HAP-1 (cell line): ENCODE measurements around the gene COA8.
"Not testable (repeated sequence)": the region's sequence is repeated elsewhere in the genome, so short reads cannot be mapped to it uniquely, and the experiment has no call there.

Experiments used
- DNase-seq, 2 experiments: peaks; one replicate each; pipeline ENCODE4 v3.0.0-alpha.2; 2016 to 2020; ENCODE audit warnings: low spot score in 2 of 2
- H3K27me3 ChIP-seq: fragments of 250-450 bp; sonication (Bioruptor Pico); 2 replicates; pipeline ENCODE4 v1.5.1; 2020; ENCODE audit warnings: low read depth, mild to moderate bottlenecking, moderate library complexity
- H3K36me3 ChIP-seq: fragments of 250-450 bp; sonication (Bioruptor Pico); replicated peaks from 2 replicates; pipeline ENCODE4 v1.5.1; 2020; ENCODE audit warnings: mild to moderate bottlenecking
- H3K4me1 ChIP-seq: fragments of 250-450 bp; sonication (Bioruptor Pico); 2 replicates; pipeline ENCODE4 v1.5.1; 2020; ENCODE audit warnings: mild to moderate bottlenecking
- H3K4me3 ChIP-seq: fragments of 250-450 bp; sonication (Bioruptor Pico); 2 replicates; pipeline ENCODE4 v1.5.1; 2020; ENCODE audit warnings: mild to moderate bottlenecking, moderate library complexity
- H3K9me3 ChIP-seq: fragments of 250-450 bp; sonication (Bioruptor Pico); 2 replicates; pipeline ENCODE4 v1.5.1; 2020; ENCODE audit warnings: mild to moderate bottlenecking, moderate library complexity
- in situ Hi-C: fragments of 300-500 bp; cut with MboI; formaldehyde crosslinking; loops from 3 replicates; pipeline ENCODE4 v1.14.3; 2020; ENCODE audit warnings: low sequenced_read_pairs, inconsistent platforms, mixed read lengths

COA8 gene

GRCh38 chr14:103521951-103522563 is 40.7 kb upstream of the COA8 start:
- peak overlapping the region; percentile 75 for H3K4me3 ChIP-seq
- in situ Hi-C loops, result no loop called here
- DNase-seq, result peak in 1 of 2 experiments; percentile 67

GRCh38 chr14:103522649-103523574 is 39.8 kb upstream of the COA8 start, which contains the start of gene CKB:
CKB (minus strand) TSS chr14:103522830; CDS start chr14:103522493, 337 bp downstream.
- Histone ChIP-seq H3K4me1 (peaks cover 4% of the 10 kb centered on the region; the same call in 1 of the 2 replicates), H3K4me3 (peak within 1 kb of the TSS; percentile 75), H3K27me3 (no peaks in the 10 kb centered on the region), H3K9me3 (no peaks in the 10 kb centered on the region), H3K36me3 (peaks cover 29% of the 10 kb centered on the region)
- DNase-seq, result peak; percentile 56 to 85
- in situ Hi-C loops, result no loop called here

More at GRCh38 chr14:103521951-103522563, 40.7 kb upstream of the COA8 start:
- Histone ChIP-seq H3K4me1 (peaks cover 3% of the 10 kb centered on the region; the same call in 1 of the 2 replicates), H3K27me3 (no peaks in the 10 kb centered on the region), H3K36me3 (peaks cover 29% of the 10 kb centered on the region), H3K9me3 (no peaks in the 10 kb centered on the region)

- Histone ChIP-seq H3K36me3 (peaks cover 25% of the 10 kb centered on the region), H3K4me3 (no peak overlapping the region), H3K4me1 (peaks cover 11% of the 10 kb centered on the region), H3K27me3 (no peaks in the 10 kb centered on the region), H3K9me3 (no peaks in the 10 kb centered on the region)
- in situ Hi-C loops, result no loop called here
- DNase-seq, result no peak
Measured at GRCh38 chr14:103523575-103523954, 39.2 kb upstream of the COA8 start.

- DNase-seq, result no peak
- H3K9me3 ChIP-seq, result no peaks in the 10 kb centered on the region
- H3K36me3 ChIP-seq, result peaks cover 18% of the 10 kb centered on the region
- no peaks in the 10 kb centered on the region for H3K27me3 ChIP-seq
- H3K4me3 ChIP-seq, result no peak overlapping the region
- in situ Hi-C loops, result no loop called here
- peaks cover 12% of the 10 kb centered on the region for H3K4me1 ChIP-seq
Measured at GRCh38 chr14:103524002-103524935, 38.5 kb upstream of the COA8 start.

- DNase-seq, in situ Hi-C loops, H3K36me3 ChIP-seq, H3K9me3 ChIP-seq, H3K4me3 ChIP-seq, H3K27me3 ChIP-seq: not testable (repeated sequence)
- peaks cover 19% of the 10 kb centered on the region for H3K4me1 ChIP-seq
Measured at GRCh38 chr14:103525430-103526246, 37.1 kb upstream of the COA8 start.

GRCh38 chr14:103526247-103526913 is 36.4 kb upstream of the COA8 start:
- Histone ChIP-seq H3K9me3 (no peaks in the 10 kb centered on the region), H3K36me3 (peaks cover 11% of the 10 kb centered on the region), H3K4me1 (peaks cover 19% of the 10 kb centered on the region), H3K4me3 (no peak overlapping the region), H3K27me3 (no peaks in the 10 kb centered on the region)
- no peak for DNase-seq
- in situ Hi-C loops, result no loop called here

GRCh38 chr14:103526914-103527248 is 35.9 kb upstream of the COA8 start:
- Histone ChIP-seq H3K4me1 (peaks cover 19% of the 10 kb centered on the region), H3K4me3 (no peak overlapping the region), H3K9me3 (no peaks in the 10 kb centered on the region), H3K27me3 (no peaks in the 10 kb centered on the region), H3K36me3 (peaks cover 11% of the 10 kb centered on the region)
- no peak for DNase-seq
- in situ Hi-C loops, result no loop called here

GRCh38 chr14:103527408-103528145 is 35.2 kb upstream of the COA8 start:
- H3K9me3 ChIP-seq, result no peaks in the 10 kb centered on the region
- H3K4me3 ChIP-seq, result no peak overlapping the region
- in situ Hi-C loops, result no loop called here
- H3K4me1 ChIP-seq, result peaks cover 19% of the 10 kb centered on the region
- H3K27me3 ChIP-seq, result no peaks in the 10 kb centered on the region
- H3K36me3 ChIP-seq, result peaks cover 16% of the 10 kb centered on the region
- DNase-seq, result no peak

GRCh38 chr14:103528146-103528586 is 34.6 kb upstream of the COA8 start:
- Histone ChIP-seq H3K4me3 (peak overlapping the region; percentile 82), H3K27me3 (no peaks in the 10 kb centered on the region), H3K36me3 (peaks cover 21% of the 10 kb centered on the region), H3K9me3 (no peaks in the 10 kb centered on the region), H3K4me1 (peaks cover 16% of the 10 kb centered on the region)
- in situ Hi-C loops, result no loop called here
- no peak for DNase-seq

- Histone ChIP-seq H3K4me1 (peaks cover 16% of the 10 kb centered on the region), H3K27me3 (no peaks in the 10 kb centered on the region), H3K36me3 (peaks cover 27% of the 10 kb centered on the region), H3K9me3 (no peaks in the 10 kb centered on the region), H3K4me3 (peak within 1 kb of the TSS; percentile 82)
- DNase-seq, result peak; percentile 84 to 92
- in situ Hi-C loops, result no loop called here
Measured at GRCh38 chr14:103528587-103529382, 34.0 kb upstream of the COA8 start, which contains the start of gene TRMT61A. TRMT61A (plus strand) TSS chr14:103529196; CDS start chr14:103529979, 783 bp downstream.
